ENCODE results near the gene ZNF528.

- no peak for TF ChIP-seq POLR2AphosphoS5 (IDR thresholded peaks at IDR 0.05; ENCODE audit: borderline replicate concordance, low read depth, low read length)
- TF ChIP-seq EZH2 (IDR thresholded peaks at IDR 0.05), result no peak
- TF ChIP-seq FOXP2 (optimal IDR thresholded peaks at IDR 0.05; ENCODE audit: control extremely low read depth, extremely low read length, insufficient read depth), result no peak
Observed at GRCh38 chr19:52397310-52398080, at the start of gene ZNF528.

All from SK-N-MC (cell line).